Measurements from ENCODE around the gene SLC25A45.

DNA sequence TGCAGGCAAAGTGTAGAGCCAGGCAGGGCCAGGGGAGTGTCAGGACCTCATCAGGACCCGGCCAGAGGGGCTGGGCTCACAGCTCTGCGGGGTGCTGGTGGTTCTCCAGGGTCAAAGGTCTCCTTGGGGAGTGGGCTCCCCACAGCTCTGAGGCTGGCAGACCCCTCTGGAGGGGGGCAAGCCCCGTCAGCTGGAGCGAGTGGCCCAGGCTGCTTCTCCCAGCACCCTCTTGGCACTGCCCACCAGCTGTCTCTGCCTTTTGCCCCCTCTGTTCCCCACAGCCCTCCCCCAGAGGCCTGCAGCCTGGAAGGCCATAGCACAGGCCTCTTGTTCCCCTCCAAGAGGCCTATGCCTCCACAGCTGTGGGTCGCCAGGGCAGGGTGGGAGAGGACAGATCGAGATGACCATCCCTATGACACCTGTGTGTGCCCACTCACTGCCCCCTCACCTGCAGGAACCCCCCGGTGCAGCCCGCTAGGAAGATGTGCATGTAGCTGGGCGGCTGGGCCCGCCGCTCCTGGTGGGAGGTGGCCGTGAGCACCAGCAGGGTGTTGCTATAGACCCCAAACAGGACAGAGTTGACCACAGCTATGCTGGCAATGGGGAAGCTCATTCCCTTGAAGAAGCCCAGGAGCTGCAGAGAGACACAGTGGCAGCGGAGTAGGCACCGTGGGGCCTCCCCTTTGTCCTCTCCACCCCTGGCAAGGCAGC is 3.4 kb downstream of the SLC25A45 start:
- TF ChIP-seq POLR2A (IDR thresholded peaks at IDR 0.05) (no peak), POLR2AphosphoS5 (IDR thresholded peaks at IDR 0.05; ENCODE audit: insufficient read depth in 1 of 2, low read depth in 1 of 2) (no peak)
- TF ChIP-seq, protein P1, sequence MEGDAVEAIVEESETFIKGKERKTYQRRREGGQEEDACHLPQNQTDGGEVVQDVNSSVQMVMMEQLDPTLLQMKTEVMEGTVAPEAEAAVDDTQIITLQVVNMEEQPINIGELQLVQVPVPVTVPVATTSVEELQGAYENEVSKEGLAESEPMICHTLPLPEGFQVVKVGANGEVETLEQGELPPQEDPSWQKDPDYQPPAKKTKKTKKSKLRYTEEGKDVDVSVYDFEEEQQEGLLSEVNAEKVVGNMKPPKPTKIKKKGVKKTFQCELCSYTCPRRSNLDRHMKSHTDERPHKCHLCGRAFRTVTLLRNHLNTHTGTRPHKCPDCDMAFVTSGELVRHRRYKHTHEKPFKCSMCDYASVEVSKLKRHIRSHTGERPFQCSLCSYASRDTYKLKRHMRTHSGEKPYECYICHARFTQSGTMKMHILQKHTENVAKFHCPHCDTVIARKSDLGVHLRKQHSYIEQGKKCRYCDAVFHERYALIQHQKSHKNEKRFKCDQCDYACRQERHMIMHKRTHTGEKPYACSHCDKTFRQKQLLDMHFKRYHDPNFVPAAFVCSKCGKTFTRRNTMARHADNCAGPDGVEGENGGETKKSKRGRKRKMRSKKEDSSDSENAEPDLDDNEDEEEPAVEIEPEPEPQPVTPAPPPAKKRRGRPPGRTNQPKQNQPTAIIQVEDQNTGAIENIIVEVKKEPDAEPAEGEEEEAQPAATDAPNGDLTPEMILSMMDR (IDR thresholded peaks at IDR 0.05), result no peak

All from vagina (tissue), 2 donors.